ENCODE measurements around the gene PRKCA. TPM values are rescaled to one million over a fixed set of nuclear protein-coding genes. Genes with fewer than 3 reads are reported as not detected.
"Not testable (repeated sequence)": the region's sequence is repeated elsewhere in the genome, so short reads cannot be mapped to it uniquely, and the experiment has no call there.

PRKCA gene
- polyA plus RNA-seq, 3 donors, result 24.5 to 28.5 (median 27.0) TPM

DNA sequence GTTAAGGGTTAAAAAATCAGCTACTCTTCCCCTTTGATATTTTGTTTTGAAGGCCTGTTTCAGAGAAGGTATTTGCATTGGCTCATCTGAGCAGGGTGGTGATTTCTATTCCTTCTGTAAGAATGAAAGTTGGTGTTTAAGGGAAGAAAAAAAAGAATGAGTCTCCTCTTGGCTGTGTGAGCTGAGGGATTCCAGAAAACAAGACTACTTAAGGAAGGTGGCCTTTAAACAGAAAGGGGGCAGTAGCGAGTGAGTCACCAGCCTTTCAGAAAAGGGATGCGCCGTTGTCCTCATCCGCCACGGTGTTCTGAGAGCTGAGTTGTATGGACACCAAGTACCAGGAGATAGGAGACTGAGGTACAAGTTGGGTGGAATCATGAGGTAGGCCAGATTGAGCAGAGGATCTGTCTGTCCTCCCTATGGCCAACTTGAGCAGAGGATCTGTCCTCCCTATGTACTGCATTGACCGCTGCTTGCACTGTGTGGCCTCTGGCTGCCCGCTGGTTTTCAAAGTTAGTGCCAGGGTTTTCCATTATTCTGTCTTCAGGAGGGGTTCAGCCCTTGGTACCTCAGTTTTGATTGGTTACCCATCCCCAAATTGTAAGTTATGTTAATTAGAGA is 8.2 kb downstream of the PRKCA start:
- no peak for DNase-seq (ENCODE audit: extremely low read depth in 1 of 11, low read depth in 9 of 11, low spot score in 4 of 11)

DNA sequence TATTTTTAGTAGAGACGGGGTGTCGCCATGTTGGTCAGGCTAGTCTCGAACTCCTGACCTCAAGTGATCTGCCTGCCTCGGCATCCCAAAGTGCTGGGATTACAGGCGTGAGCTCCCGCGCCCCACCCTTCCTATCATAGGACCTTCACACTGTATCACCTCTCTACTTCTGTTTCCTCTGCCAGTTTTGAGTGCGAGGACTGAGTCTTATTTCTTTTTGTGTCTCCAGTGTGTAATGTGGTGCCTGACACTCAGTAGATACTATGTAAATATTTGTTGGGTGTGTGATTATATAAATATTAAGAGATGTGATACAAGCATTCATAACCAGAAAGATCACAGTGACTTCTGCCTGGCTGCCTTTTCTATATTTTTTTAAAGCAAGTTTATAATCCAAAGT is 10.5 kb downstream of the PRKCA start:
- DNase-seq (ENCODE audit: extremely low read depth in 1 of 11, low read depth in 9 of 11, low spot score in 4 of 11), result no peak

DNA sequence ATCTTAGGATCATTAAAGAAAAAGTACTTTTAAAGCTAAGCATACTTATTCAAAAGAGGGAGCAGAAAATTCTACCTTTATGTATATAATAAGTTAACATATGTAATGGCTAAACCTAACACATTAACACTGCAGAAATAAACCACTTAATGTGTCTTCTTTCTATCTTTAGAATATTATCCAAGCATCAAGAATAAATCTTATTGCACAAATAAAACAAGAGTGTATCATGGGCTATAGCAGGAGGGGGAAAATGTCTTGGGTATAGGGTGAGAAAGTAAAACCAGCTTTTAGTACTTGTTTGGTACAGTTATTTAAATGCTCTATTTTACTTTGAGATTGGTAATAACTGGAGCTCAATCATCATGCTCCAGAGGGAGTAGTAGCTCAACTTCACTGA is 10.9 kb downstream of the PRKCA start:
- no peak for DNase-seq (ENCODE audit: extremely low read depth in 1 of 11, low read depth in 9 of 11, low spot score in 4 of 11)

DNA sequence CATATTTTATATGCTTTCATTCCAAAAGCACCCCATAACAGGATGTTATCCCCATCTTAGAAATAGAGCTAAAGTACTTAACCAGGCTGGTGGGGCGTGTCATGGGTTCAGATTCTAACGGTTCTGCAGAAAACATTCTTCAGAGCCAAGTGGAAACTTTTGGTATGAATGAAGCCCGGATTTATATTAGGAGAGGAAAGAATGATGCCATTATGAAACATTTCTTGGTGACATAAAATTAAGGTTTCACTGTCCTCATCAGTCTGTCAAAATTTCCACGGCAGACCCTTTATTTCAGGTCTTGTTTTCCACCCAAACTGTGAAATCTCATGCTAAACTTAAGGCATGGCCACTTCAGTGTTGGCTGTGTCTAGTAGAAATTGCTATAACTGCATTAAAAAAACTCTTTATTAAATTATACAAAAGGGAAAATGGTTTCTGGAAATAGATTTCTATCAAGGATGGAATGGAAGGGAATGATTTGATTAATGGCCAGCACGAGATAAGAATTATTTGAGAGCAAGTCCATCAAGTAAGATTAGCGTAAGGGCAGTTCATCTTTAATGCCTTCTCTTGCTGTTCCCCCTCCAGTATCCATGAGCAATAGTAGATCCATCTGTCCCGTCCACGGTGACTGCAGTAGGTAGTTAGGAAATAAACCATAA is 11.7 kb downstream of the PRKCA start:
- no peak for DNase-seq (ENCODE audit: extremely low read depth in 1 of 11, low read depth in 9 of 11, low spot score in 4 of 11)

DNA sequence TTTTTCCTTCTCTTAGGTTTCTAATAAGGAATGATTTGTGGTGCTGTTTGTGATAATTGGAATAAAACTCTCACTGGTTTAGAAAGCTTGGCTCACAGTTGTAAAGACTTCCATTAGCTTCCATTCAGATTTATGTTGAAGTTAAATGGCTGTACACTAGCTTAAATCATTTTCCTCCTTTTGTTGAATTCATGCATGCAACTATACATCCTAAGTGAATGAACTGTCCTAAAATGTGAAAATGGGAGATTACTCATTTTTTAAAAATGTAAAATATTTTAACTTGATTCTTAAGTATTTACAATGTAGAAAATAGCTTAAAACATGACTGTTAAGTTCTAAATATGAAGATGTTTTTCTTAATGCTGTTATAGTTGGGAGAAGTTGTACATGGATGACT is 15.2 kb downstream of the PRKCA start:
- DNase-seq (ENCODE audit: extremely low read depth in 1 of 11, low read depth in 9 of 11, low spot score in 4 of 11), result no peak

DNA sequence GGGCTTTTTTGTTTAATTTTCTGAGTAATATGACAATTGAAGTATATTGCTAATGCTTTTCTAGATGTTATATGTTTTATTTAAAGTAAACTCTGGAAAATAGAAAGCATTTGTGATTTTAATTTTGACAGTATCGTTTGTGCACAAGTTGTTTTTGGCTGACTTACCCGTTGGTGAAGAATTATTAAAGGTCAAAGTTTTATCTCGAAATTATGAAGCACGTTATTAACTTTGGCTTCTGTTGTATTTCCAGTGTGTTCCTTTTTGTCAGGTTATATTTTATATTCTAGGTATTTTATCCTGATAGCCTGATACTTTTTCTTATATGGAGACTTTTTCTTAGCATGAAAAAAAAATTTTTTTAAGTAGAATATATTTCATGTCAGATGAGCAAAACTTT is 16.8 kb downstream of the PRKCA start:
- DNase-seq (ENCODE audit: extremely low read depth in 1 of 11, low read depth in 9 of 11, low spot score in 4 of 11), result no peak

DNA sequence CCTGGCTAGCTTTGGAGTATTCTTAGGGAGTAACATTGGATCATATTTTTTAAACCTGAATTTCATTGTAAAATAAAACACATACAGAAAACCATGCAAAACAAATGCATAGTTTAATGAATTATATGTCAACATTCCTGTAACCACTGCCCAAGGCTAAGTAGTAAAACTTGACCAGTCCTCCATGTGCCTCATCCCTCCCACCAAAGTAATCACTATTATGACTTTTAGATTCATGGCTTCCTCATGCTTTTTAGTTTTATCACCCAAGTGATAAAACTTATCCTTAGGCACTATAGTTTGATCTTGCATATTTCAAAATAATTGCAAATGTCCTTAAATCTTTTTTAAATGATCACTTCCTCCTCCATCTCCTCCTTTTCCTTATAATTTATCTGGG is 20.4 kb downstream of the PRKCA start:
- DNase-seq (ENCODE audit: extremely low read depth in 1 of 11, low read depth in 9 of 11, low spot score in 4 of 11), result no peak

DNA sequence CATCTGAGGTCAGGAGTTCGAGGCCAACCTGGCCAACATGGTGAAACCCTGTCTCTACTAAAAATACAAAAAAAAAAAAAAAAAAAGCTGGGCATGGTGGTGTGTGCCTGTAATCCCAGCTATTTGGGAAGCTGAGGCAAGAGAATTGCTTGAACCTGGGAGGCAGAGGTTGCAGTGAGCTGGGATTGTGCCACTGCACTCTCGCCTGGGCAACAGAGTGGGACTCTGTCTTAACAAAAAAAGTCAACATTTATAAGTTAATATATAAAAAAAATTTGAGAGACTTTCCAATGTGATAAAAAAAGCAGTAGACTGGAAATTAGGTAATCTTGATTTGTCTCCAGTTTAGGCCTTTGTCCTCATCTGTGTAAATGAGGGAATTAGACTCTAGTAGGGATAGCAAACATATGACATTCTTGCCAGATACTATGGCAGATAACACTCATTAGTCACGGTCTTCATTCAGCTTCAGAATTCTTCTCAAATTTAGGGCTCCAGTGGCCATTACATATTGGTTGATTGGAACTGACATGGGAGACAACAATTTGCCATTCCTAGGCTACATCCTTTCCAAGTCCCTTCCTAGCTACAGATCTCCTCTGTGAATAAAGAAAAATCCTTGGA is 22.1 kb downstream of the PRKCA start:
- not testable (repeated sequence) for DNase-seq (ENCODE audit: extremely low read depth in 1 of 11, low read depth in 9 of 11, low spot score in 4 of 11)

DNA sequence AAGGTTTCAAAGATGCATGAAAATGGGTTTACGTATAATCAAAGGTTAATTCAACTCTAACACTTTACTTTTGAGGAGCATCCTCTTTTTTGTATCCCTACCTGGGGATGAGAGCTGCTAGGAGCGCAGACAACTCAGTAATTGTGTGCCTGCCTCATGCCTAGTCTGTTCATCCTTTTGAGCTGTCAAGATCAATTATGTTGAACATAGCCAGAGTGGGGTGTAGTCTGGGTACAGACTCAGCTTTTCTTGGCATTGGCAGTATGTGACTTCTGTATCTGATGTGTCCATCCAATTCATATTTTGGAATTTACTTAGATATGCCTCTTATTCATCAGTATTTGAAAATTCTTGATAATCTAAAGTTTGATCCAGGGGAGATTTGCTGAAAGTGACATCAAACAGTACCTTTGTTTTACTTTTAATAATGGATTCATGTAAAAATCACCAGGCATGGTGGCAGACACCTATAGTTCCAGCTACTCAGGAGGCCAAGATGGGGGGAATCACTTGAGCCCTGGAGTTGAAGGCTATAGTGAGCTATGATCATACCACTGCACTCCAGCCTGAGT is 24.1 kb downstream of the PRKCA start:
- DNase-seq (ENCODE audit: extremely low read depth in 1 of 11, low read depth in 9 of 11, low spot score in 4 of 11), result no peak

DNA sequence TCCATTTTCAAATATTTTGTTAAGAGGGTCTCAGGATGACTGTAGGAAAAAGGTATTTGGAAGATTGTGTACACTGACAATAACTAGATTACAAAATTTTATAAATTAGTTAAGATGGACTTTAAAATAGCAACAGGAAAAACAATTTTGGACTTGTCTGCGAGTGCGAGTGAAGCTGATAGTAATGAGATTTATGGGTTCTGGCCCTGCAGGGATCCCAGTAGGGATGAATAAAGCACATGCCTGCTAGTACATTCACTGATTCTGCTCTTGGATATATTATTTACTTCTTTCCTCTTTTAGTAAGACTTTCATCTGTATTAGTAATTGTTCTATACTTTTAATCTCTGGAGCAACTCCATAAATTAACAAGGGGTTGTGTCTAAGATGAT is 28.2 kb downstream of the PRKCA start:
- no peak for DNase-seq (ENCODE audit: extremely low read depth in 1 of 11, low read depth in 9 of 11, low spot score in 4 of 11)

DNA sequence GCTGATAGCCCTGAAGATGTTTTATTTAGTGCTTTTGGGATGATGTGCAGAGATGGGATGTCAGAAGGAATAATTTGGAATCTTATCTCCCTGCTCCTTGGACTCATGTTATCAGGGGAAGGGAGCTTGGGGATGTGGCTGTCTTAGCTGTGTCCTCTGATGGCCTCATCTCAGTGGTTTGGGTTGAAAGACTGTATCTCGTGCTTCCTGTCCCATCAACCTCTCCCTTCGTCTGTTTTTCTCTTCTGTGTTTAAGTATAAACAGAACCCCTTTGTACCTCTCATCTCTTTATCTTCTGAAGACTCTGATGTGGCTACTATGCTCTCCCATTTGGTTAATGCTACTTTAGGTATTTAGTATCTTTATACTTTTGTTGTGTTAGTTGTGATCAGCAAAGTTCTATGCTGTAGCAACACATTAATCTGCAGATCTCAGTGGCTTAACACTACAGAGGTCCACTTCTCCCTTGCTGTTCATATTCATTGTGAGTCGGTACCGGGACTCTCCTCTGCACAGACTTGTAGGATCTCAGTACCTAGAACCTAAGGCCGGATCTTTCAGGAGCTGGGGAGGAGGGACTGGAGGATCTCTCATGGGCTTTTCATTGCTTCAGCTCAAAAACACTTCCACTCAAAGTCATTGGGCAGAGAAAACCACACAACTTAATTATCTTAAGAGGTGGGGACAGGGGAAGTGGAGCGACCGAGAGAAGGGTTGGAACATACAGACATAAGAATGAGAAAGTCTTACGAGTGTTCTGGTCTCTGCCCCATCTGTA is 28.8 kb downstream of the PRKCA start:
- no peak for DNase-seq (ENCODE audit: extremely low read depth in 1 of 11, low read depth in 9 of 11, low spot score in 4 of 11)

DNA sequence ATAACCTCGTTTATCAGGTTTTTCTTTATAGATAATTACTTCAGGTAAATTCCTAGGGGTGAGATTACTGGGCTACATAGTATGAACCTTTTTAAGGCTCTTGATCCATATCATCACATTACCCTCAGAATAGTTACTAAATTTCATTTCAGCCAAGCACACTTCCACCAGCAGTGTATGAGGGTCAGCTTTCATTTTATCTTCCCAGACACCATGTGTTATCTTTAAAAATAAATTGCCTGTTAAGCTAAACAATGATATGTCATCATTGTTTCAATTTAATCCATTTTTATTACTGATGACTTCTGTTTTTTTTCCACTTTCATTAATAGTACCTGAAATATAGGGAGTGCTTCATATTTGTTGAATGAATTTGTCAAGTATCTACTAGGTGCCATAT is 33.4 kb downstream of the PRKCA start:
- DNase-seq (ENCODE audit: extremely low read depth in 1 of 11, low read depth in 9 of 11, low spot score in 4 of 11), result no peak

DNA sequence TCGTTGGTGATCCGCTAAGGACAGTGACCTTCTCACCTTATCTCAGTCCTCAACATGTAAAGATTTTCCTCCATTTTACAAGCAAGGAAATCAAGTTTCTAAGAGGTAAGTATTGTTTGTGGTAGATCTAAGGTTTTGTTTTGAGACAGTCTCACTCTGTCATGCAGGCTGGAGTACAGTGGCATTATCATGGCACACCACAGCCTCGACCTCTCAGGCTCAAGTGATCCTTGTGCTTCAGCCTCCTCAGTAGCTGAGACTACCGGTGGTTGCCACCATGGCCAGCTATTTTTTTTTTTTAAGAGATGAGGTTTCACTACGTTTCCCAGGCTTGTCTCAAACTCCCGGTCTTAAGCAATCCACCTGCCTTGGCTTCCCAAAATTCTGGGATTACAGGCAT is 34.9 kb downstream of the PRKCA start:
- no peak for DNase-seq (ENCODE audit: extremely low read depth in 1 of 11, low read depth in 9 of 11, low spot score in 4 of 11)

DNA sequence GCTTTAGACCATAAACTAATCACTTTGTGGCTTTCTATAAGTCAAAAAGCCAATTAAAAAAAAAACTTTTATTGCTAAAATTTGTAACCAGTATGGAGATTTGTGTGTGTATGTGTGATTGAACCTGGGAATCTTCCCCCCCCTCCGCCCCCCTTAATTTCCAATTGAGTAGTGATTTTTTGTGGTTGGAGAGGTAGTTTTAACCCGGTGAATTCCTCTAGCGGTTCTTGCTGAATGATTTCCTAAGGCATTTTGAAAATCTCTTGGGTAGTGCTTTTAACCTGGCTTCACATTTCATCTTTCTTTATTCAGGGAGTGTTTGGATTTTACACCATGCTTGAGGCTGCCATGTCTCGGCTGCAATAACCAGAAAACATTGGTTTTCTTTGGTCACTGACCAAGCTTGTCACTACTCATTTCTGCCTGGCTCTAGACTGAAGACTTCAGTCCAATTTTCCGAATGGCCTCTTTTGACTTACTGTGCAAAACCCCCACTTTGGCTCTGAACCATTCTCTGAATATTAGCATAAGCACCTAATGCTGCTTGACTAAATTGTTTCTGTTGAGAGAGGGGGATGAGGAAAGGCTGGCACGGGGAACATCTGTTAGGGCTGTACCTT is 35.6 kb downstream of the PRKCA start:
- DNase-seq (ENCODE audit: extremely low read depth in 1 of 11, low read depth in 9 of 11, low spot score in 4 of 11), result no peak

DNA sequence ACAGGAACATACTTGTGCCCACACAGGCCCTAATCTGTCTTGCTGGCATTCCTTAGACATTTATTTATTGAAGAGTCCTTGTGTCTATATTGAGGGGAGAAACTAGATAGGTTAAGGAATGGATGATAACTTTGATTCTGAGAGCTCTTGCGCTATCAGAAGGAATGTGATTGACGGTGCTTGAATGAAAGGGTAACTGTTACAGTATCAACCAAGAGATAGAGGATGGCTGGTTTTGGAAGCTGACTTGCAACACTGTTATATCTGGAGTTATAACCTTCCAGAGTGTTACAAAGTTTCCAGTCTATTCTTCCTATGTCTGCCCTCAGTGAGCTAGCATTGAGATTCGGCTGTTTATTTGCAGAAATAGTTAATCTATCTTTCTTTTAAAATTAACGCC is 36.5 kb downstream of the PRKCA start:
- no peak for DNase-seq (ENCODE audit: extremely low read depth in 1 of 11, low read depth in 9 of 11, low spot score in 4 of 11)

DNA sequence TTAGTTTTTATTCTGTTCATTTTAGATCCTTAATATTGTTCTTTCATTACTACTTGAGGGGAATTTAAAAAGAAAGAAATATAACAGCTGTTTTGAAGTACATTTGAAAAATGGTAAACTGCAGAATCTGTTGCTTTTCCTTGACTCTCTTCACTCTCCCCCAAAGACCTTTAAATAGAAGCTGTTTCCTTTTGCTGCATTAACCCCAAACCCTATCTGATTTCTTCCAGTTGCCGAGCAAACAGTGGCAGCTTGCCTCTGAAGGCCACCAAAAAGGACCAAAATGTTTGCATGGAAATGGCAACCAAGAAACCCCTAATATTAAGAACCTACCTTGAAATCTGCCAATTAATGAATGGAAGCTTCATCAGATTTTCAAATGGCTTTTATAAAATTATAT is 37.1 kb downstream of the PRKCA start:
- DNase-seq (ENCODE audit: extremely low read depth in 1 of 11, low read depth in 9 of 11, low spot score in 4 of 11), result no peak

DNA sequence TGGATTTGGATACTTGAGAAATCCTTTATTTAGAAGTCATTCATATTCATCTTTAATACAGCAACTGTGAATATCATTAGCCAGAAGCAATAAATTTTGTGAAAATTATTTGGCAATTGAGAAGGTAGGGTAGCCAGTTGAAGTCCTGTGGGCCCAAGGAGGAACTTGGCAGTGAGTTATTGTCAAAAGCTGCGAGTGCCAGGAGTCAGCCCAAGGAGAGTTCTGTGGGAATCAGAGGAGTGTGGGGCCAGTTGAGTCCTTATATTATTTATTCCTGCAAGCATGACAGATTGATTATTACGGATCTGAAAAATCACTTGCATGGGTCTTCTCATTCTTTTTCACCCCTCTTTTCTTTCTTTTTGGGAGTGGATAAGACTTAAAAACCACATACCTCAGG is 38.3 kb downstream of the PRKCA start:
- DNase-seq (ENCODE audit: extremely low read depth in 1 of 11, low read depth in 9 of 11, low spot score in 4 of 11), result no peak

DNA sequence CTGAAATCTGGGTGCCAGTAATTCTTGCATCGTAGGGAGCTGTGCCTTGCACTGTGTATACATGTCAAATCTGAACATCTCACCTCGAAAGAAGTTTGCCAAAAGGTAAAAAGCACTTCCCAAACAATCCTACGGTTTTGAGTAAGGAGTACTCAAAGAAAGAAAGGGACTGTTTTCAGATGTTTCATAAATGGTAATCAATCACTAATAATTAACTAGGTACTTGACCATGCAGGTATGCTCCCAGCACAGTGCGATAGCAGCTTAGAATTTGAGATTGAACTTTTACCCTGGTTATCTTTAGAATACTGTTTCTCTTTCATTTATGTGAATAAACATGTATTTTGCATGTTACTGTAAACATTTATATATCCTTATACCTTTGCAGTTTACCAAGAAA is 39.0 kb downstream of the PRKCA start:
- DNase-seq (ENCODE audit: extremely low read depth in 1 of 11, low read depth in 9 of 11, low spot score in 4 of 11), result no peak

DNA sequence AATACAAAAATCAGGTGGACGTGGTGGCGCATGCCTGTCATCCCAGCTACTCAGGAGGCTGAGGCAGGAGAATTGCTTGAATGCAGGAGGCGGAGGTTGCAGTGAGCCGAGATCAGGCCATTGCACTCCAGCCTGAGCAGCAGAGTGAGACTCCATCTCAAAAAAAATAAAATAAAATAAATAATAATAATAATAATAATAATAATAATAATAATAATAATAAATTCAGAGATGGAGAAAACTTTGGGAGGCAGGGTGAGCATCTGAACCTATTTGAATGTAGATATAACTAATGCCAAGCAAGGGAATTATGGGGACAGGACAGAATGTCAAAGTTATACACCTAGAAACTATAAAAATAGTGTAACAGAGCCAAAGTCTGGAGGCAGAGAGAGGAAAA is 39.9 kb downstream of the PRKCA start:
- not testable (repeated sequence) for DNase-seq (ENCODE audit: extremely low read depth in 1 of 11, low read depth in 9 of 11, low spot score in 4 of 11)
